ENCODE data around the gene NHLH2. TPM values are rescaled to one million over a fixed set of nuclear protein-coding genes. Genes with fewer than 3 reads are reported as not detected.

The NHLH2 gene
- polyA plus RNA-seq, 1 donor from 2014 or later = 0.31 TPM

GRCh38 chr1:115832651-115833050, 8.3 kb downstream of the NHLH2 start:
- Histone ChIP-seq H3K4me3 (ENCODE audit: low read length) (no peak overlapping the region), H3K27me3 (ENCODE audit: insufficient read depth, low read depth, low read length) (peaks cover 23% of the 10 kb centered on the region), H3K36me3 (ENCODE audit: insufficient read depth, low read length) (no peaks in the 10 kb centered on the region), H3F3A (ENCODE audit: insufficient read depth, low read length, poor library complexity, severe bottlenecking) (no peaks in the 10 kb centered on the region), H3K4me2 (ENCODE audit: low read length) (no peak overlapping the region), H2AFZ (ENCODE audit: low read depth, low read length) (no peak overlapping the region), H3K9me2 (ENCODE audit: insufficient read depth, low read length) (no peaks in the 10 kb centered on the region), H3K79me2 (replicated peaks; ENCODE audit: insufficient read depth, low read length) (no peaks in the 10 kb centered on the region), H4K20me1 (ENCODE audit: insufficient read depth) (no peaks in the 10 kb centered on the region), H3K9ac (ENCODE audit: low read length) (no peak overlapping the region), H3K9me3 (ENCODE audit: low read length) (peaks cover 3% of the 10 kb centered on the region), H3K27ac (ENCODE audit: low read length) (no peak overlapping the region)
- TF ChIP-seq MXI1 (conservative IDR thresholded peaks at IDR 0.05; ENCODE audit: poor library complexity, severe bottlenecking) (no peak), POLR2AphosphoS5 (IDR thresholded peaks at IDR 0.05) (no peak), SMC3 (conservative IDR thresholded peaks at IDR 0.05; ENCODE audit: poor library complexity) (no peak), CTCF (IDR thresholded peaks at IDR 0.05; ENCODE audit: poor library complexity, severe bottlenecking) (no peak), TAF1 (IDR thresholded peaks at IDR 0.05; ENCODE audit: low read depth) (no peak), EP300 (conservative IDR thresholded peaks at IDR 0.05; ENCODE audit: poor library complexity, severe bottlenecking) (no peak), RAD21 (conservative IDR thresholded peaks at IDR 0.05) (no peak), REST (IDR thresholded peaks at IDR 0.05; ENCODE audit: borderline replicate concordance) (no peak), EZH2 (IDR thresholded peaks at IDR 0.05; ENCODE audit: borderline replicate concordance, insufficient read depth, low read length, poor library complexity, severe bottlenecking) (no peak)

- no peak overlapping the region for H3K4me2 ChIP-seq (ENCODE audit: low read length)
- H3K79me2 ChIP-seq (replicated peaks; ENCODE audit: insufficient read depth, low read length) = no peaks in the 10 kb centered on the region
- H3K9me3 ChIP-seq (ENCODE audit: low read length) = no peaks in the 10 kb centered on the region
- H3K9me2 ChIP-seq (ENCODE audit: insufficient read depth, low read length) = no peaks in the 10 kb centered on the region
- H3F3A ChIP-seq (ENCODE audit: insufficient read depth, low read length, poor library complexity, severe bottlenecking) = no peaks in the 10 kb centered on the region
- TF ChIP-seq EZH2 (IDR thresholded peaks at IDR 0.05; ENCODE audit: borderline replicate concordance, insufficient read depth, low read length, poor library complexity, severe bottlenecking) (no peak), SMC3 (conservative IDR thresholded peaks at IDR 0.05; ENCODE audit: poor library complexity) (no peak), EP300 (conservative IDR thresholded peaks at IDR 0.05; ENCODE audit: poor library complexity, severe bottlenecking) (no peak), TAF1 (IDR thresholded peaks at IDR 0.05; ENCODE audit: low read depth) (no peak), MXI1 (conservative IDR thresholded peaks at IDR 0.05; ENCODE audit: poor library complexity, severe bottlenecking) (no peak), RAD21 (conservative IDR thresholded peaks at IDR 0.05) (no peak), CTCF (IDR thresholded peaks at IDR 0.05; ENCODE audit: poor library complexity, severe bottlenecking) (no peak), REST (IDR thresholded peaks at IDR 0.05; ENCODE audit: borderline replicate concordance) (no peak), POLR2AphosphoS5 (IDR thresholded peaks at IDR 0.05) (no peak)
- H4K20me1 ChIP-seq (ENCODE audit: insufficient read depth) = no peaks in the 10 kb centered on the region
- H3K27ac ChIP-seq (ENCODE audit: low read length) = no peak overlapping the region
- H3K27me3 ChIP-seq (ENCODE audit: insufficient read depth, low read depth, low read length) = peaks cover 6% of the 10 kb centered on the region
- H3K4me3 ChIP-seq (ENCODE audit: low read length) = no peak overlapping the region
- H3K9ac ChIP-seq (ENCODE audit: low read length) = no peak overlapping the region
- H3K36me3 ChIP-seq (ENCODE audit: insufficient read depth, low read length) = no peaks in the 10 kb centered on the region
- no peak overlapping the region for H2AFZ ChIP-seq (ENCODE audit: low read depth, low read length)
Observed at GRCh38 chr1:115830963-115831362, 10.0 kb downstream of the NHLH2 start.

Measured in neural cell (in vitro differentiated cells).